ENCODE measurements around the gene ARVCF.

ARVCF gene

GRCh38 chr22:20052309-20053259 lies 36.0 kb upstream of the ARVCF start:
- no peak for DNase-seq

GRCh38 chr22:20051927-20052308 lies 35.3 kb upstream of the ARVCF start:
- DNase-seq: no peak

DNA sequence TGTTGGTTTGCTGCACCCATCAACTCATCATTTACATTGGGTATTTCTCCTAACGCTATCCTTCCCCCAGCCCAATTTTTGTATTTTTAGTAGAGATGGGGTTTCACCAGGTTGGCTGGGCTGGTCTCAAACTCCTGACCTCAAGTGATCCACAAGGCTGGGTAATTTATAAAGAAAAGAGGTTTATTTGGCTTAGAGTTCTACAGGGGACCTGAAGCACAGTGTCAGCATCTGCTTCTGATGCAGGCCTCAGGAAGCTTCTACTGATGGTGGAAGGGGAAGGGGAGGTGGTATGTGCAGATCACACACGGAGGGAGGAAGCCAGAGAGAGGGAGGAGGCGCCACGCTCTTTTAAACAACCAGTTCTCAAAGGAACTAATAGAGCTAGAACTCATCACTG lies 30.1 kb upstream of the ARVCF start:
- no peak for DNase-seq

DNA sequence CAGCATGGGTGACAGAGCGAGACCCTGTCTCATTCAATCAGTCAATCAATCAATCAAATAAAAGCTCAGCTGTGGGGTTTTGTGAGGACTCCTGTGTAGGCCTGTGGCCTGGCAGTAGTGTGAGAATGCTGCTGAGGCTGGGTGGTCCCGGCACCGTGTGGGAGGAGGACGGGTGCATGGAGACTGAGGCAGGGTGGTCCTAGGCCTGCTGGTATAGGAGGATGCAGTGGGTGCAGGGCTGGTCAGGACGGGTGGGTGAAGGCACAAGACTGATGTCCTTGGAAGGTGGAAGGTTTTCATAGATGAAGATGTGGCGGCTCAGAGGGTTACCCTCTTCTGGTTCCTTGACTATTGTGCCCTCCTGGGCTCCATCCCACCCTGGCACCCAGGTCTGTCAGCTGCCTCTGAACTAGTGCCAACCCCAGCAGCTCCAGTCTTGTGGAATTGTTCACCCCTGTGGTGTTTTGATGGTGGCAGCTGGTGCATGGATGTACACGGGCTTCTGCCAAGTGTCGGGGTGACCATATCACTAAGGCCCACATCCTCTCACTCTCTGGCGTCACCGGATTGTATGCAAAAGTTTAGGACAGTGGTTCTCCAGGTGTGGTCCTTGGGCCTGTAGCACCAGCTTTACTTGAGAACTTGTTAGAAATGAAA lies 28.0 kb upstream of the ARVCF start:
- DNase-seq: no peak

DNA sequence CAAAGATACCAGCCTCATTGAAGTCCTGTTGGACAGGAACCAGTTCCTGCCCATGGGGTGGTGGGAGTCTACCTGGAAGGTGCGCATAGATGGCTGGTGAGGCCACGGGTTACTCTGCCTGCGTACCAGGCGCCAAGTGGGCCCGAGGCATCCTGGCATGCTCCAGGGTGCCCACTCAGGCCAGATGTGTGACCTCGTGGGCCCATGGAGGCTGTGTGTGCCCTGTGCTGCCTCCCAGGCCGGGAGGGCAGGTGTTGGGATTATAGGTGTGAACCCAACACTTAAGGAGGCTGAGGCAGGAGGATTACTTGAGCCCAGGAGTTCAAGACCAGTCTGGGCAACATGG lies 27.3 kb upstream of the ARVCF start:
- DNase-seq: no peak

DNA sequence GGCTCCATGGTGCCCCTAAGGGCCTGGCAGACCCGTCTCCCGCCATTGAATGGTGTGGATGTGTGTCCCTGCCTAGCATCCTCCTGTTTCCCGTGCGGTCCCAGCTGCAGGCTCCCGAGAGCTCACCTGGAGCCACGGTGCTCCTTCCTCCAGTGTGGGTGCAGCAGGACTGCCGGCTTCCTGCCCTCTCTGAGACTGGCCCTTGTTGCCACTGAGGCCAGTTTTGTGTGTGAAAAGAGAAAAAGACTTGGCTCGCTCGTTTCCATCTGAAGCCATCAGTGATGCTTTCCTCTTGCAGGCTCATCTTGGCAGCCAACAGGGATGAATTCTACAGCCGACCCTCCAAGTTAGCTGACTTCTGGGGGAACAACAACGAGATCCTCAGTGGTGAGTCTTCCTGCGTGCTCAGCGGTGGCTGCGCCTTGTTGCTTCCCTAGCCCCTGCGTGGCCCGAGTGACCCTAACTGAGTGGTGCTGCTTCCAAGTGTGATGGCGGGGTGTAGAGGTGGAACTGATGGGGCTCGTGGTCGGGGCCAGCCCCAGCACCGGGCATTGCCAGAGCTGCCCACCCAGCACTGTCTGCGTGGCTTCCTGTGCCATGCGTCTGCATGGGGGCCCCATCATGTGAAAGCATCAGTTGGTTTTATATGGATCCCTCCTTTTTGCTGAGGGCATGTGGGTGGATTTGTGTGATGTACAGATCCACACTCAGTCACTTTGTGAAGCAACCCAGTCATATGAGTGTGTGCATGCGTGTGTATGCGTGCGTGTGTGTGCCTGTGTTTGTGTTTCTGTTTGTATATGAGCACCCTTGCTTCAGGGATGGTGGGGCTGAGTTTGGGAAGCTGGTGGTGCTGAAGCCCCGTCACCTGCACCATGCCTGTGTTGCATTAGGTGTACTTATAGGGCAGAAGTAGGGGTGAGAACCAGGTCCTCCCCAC lies 26.7 kb upstream of the ARVCF start:
- no peak for DNase-seq

GRCh38 chr22:20040327-20041200 lies 23.9 kb upstream of the ARVCF start:
- no peak for DNase-seq

- DNase-seq: no peak
These were observed 23.2 kb upstream of the ARVCF start for GRCh38 chr22:20039683-20040325.

DNA sequence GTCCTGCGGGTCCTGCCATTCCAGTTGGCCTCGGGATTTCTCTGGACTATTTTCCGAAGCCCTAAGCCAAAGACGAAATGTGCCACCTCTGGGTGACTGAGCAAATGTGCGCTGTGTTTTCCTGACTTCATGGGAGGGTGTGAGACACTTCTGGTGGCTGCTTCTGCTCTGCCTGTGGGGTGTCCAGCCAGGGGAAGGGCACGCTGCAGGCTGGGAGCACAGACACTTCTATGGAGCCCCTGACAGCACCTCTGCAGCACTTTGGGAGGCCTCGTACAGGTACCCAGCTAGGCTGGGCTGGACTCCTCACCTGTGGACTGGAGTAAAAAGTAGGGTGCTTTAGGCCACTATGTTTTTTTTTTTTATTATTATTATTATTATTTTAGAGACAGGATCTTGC lies 22.0 kb upstream of the ARVCF start:
- DNase-seq: no peak

GRCh38 chr22:20037419-20037818 lies 20.8 kb upstream of the ARVCF start:
- no peak for DNase-seq

- DNase-seq: no peak
These were observed 20.1 kb upstream of the ARVCF start for GRCh38 chr22:20036535-20037392.

- no peak for DNase-seq
These were observed 19.5 kb upstream of the ARVCF start for GRCh38 chr22:20036084-20036482.

- no peak for DNase-seq
These were observed 18.9 kb upstream of the ARVCF start for GRCh38 chr22:20035375-20036083.

GRCh38 chr22:20034143-20034542 lies 17.5 kb upstream of the ARVCF start:
- no peak for DNase-seq

DNA sequence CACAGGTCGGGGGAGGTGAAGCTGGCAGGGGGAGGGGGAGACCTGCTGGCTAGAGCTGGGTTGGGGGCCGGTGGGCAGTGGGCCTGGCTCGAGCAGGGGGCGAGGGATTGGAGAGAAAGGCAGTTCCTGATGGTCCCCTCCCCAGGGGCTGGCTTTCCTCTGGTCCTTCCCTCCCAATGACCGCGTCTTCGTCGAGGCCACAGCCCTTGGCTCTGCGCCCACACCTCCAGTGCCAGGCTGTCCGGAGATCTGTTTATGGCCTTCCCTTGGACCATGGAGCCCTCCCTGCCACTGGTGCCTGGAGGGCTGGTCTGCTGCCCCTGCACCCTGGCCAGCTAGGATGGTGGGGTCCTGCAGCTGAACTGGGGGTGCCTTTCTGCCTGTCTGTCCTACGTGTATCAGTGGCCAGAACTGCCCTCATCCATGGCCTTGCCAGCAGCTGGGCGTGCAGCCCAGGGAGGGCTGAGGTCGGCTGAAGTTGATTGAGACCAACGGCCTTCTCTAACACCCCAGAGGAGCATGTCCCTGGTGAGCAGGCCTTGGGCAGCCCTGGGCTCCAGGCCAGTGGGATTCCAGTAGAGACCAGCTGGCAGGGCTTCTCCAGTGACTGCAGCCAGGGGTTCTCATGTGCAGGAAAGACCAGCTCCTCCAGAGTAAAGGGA lies 16.6 kb upstream of the ARVCF start:
- no peak for DNase-seq

GRCh38 chr22:20032407-20032991 lies 15.9 kb upstream of the ARVCF start:
- no peak for DNase-seq

- no peak for DNase-seq
These were observed 15.2 kb upstream of the ARVCF start for GRCh38 chr22:20031732-20032406.

DNA sequence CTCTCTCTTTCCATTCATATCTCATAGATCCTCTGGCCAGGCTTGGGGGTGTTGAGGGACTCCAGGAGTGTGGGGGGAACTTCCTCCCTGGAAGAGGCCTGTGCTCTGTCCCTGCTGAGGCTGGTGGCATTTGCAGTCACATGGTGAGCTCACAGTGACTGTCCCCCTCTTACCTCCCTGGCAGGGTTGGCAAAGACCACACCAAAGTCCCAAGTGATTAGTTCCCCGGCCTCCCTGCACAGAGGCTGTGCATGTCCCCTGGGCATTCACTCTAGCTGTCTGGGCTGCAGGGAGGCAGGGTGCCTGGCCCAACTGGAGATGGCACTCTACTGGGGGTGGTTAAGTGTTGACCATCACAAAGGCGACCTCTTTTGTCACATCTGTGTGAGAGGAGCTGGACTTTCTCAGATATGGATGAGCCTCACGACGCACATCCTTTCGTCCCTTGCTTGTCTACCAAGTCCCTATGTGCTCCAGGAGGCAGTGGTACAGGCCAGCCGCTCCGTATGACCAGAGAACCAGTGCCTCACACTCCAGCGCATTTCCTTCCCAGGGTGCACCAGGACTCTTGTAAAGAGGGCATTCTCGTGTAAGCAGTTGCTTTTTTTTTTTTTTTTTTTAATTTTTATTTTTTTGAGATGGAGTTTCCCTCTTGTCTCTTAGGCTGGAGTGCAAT lies 13.1 kb upstream of the ARVCF start:
- no peak for DNase-seq
